HEK293T (cell line): Measurements from ENCODE around the gene TIGIT.

ENCODE experiments used
- CTCF ChIA-PET: fragments of 350-600 bp; formaldehyde crosslinking; extraction: SDS; loops from one replicate; lab custom pipeline; 2021; ENCODE audit warnings: antibody characterized with exemption, inconsistent platforms; lab: Yijun Ruan, JAX
- POLR2A ChIA-PET: fragments of 350-600 bp; formaldehyde crosslinking; extraction: SDS; loops from one replicate; lab custom pipeline; 2020; ENCODE audit warnings: antibody characterized with exemption, inconsistent platforms; lab: Yijun Ruan, JAX
- DNase-seq: peaks from one replicate; pipeline ENCODE4 v3.0.0; 2012; ENCODE audit warnings: mixed read lengths; ENCODE audit errors: extremely low spot score
- ARNT ChIP-seq: fragments of 450-650 bp; IDR thresholded peaks from 2 replicates; pipeline ENCODE4 v1.6.1; 2017; ENCODE audit warnings: mild to moderate bottlenecking
- BHLHE40 ChIP-seq: fragments of 450-650 bp; IDR thresholded peaks from 2 replicates; pipeline ENCODE4 v1.6.1; 2016; ENCODE audit warnings: mild to moderate bottlenecking, moderate library complexity, borderline replicate concordance
- CTBP1 ChIP-seq: fragments of 450-650 bp; IDR thresholded peaks from 2 replicates; pipeline ENCODE4 v1.6.1; 2016; ENCODE audit warnings: borderline replicate concordance
- ELF4 ChIP-seq: fragments of 450-650 bp; IDR thresholded peaks from 2 replicates; pipeline ENCODE4 v1.6.1; 2017; ENCODE audit warnings: antibody characterized with exemption
- FOXA1 ChIP-seq: fragments of 450-650 bp; IDR thresholded peaks from 2 replicates; pipeline ENCODE4 v1.6.1; 2016; ENCODE audit warnings: mild to moderate bottlenecking
- FOXK2 ChIP-seq: fragments of 450-650 bp; IDR thresholded peaks from 2 replicates; pipeline ENCODE4 v1.6.1; 2016; ENCODE audit warnings: mild to moderate bottlenecking
- FOXM1 ChIP-seq: fragments of 450-650 bp; IDR thresholded peaks from 2 replicates; pipeline ENCODE4 v1.6.1; 2017; ENCODE audit warnings: mild to moderate bottlenecking, borderline replicate concordance
- HDGF ChIP-seq: fragments of 450-650 bp; IDR thresholded peaks from 2 replicates; pipeline ENCODE4 v1.6.1; 2017; ENCODE audit warnings: antibody characterized with exemption, borderline replicate concordance
- L3MBTL2 ChIP-seq: fragments of 450-650 bp; conservative IDR thresholded peaks from 2 replicates; pipeline ENCODE4 v1.6.1; 2016; ENCODE audit warnings: mild to moderate bottlenecking
- LEF1 ChIP-seq: fragments of 450-650 bp; IDR thresholded peaks from 2 replicates; pipeline ENCODE4 v1.6.1; 2017; ENCODE audit warnings: mild to moderate bottlenecking, borderline replicate concordance
- NFRKB ChIP-seq: fragments of 450-650 bp; IDR thresholded peaks from 2 replicates; pipeline ENCODE4 v1.6.1; 2016; ENCODE audit warnings: mild to moderate bottlenecking, moderate library complexity
- SP1 ChIP-seq: fragments of 450-650 bp; IDR thresholded peaks from 2 replicates; pipeline ENCODE4 v1.6.1; 2017
- SUZ12 ChIP-seq: fragments of 450-650 bp; IDR thresholded peaks from 2 replicates; pipeline ENCODE4 v1.6.1; 2016; ENCODE audit warnings: mild to moderate bottlenecking
- TARDBP ChIP-seq: fragments of 450-650 bp; IDR thresholded peaks from 2 replicates; pipeline ENCODE4 v1.6.1; 2016
- ZNF384 ChIP-seq: fragments of 450-650 bp; IDR thresholded peaks from 2 replicates; pipeline ENCODE4 v1.6.1; 2016
- TF ChIP-seq, protein P1 (sequence below): fragments of 450-650 bp; IDR thresholded peaks from 2 replicates; pipeline ENCODE4 v1.6.1; 2016

Gene TIGIT

DNA sequence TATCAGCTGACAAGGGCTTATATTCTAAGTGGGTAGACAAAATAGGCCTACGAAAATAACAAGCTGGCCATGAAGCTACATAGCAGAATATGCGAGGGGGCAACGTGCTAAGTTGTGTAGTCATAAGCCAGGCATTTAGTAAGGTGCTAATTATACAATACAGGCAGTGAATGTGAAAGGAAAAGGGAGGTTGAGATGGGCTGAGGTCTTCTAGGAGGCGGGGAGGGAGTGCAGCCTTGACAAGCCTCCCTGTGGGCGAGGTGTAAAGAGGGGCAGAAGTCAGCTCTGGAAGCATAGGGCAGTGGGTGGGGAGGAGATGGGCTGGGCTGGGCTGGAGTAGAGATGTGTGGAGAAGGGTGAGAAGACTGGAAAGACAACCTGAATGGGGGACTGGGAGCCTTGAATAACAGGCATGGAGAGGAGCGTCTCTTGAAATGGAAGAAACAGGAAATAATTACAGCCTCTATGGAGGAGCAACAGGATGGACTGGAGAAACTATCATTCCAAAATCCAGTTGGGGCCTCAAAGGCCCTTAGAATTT, 1.2 kb downstream of the TIGIT start:
- ChIA-PET CTCF (no interaction called here), POLR2A (no interaction called here)
- no peak for DNase-seq
- TF ChIP-seq ZNF384 (no peak), FOXA1 (no peak), TARDBP (no peak), SUZ12 (no peak), NFRKB (no peak), ELF4 (no peak), FOXM1 (no peak), HDGF (no peak), ARNT (no peak), SP1 (no peak), FOXK2 (no peak), L3MBTL2 (no peak), LEF1 (no peak), CTBP1 (no peak)
- TF ChIP-seq, protein P1, sequence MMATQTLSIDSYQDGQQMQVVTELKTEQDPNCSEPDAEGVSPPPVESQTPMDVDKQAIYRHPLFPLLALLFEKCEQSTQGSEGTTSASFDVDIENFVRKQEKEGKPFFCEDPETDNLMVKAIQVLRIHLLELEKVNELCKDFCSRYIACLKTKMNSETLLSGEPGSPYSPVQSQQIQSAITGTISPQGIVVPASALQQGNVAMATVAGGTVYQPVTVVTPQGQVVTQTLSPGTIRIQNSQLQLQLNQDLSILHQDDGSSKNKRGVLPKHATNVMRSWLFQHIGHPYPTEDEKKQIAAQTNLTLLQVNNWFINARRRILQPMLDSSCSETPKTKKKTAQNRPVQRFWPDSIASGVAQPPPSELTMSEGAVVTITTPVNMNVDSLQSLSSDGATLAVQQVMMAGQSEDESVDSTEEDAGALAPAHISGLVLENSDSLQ: no peak

DNA sequence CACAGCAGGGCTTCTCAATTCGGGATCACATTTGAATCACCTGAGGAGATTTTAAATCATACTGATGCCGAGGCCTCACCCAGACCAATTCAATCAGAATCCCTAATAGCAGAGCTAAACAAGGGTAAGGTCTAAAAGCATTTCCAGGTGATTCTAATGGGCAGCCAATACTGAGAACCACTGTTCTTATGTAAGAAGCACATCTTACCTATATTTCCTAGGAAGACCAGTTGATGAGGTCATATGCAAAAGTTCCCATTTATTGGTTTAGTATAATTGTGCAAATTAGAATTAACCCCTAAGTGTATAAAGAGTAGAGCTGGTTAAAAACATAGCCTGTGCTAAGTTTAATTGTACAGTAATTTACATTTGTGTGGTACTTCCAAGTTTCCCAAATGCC, 2.1 kb downstream of the TIGIT start:
- no peak for DNase-seq
- ChIA-PET CTCF (no interaction called here), POLR2A (no interaction called here)
- TF ChIP-seq NFRKB (no peak), ARNT (no peak), ZNF384 (no peak), SUZ12 (no peak), SP1 (no peak)
- TF ChIP-seq, protein P1: no peak

DNA sequence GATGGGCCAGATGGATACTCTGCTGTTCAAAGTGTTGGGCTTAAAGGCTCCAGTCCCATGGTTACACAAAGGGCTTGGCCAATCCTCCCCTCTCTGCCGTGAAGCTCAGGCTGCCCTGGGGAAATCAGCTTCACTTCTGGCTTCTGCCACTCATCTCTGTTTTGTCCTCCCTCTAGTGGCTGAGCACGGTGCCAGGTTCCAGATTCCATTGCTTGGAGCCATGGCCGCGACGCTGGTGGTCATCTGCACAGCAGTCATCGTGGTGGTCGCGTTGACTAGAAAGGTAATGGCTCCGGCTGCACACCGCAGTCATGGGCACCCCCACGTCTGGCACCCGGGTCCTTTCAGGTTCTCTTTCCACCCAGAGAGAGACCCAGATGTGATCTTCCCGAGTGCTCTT, 5.6 kb downstream of the TIGIT start:
- peak; percentile 71 for DNase-seq
- POLR2A ChIA-PET: no interaction called here
- TF ChIP-seq, protein P1: peak; percentile 68
- TF ChIP-seq FOXM1: no peak
- no peak for TF ChIP-seq L3MBTL2
- TF ChIP-seq FOXK2: no peak
- no peak for TF ChIP-seq ARNT
- no peak for TF ChIP-seq ZNF384
- no peak for TF ChIP-seq ELF4
- no peak for TF ChIP-seq TARDBP
- TF ChIP-seq HDGF: no peak
- CTCF ChIA-PET: interaction anchor here (0.6 to 1.2 kb wide), 2 partner anchors 8 to 14 kb away, joined by 3 read pairs; no protein-coding TSS in a partner anchor

DNA sequence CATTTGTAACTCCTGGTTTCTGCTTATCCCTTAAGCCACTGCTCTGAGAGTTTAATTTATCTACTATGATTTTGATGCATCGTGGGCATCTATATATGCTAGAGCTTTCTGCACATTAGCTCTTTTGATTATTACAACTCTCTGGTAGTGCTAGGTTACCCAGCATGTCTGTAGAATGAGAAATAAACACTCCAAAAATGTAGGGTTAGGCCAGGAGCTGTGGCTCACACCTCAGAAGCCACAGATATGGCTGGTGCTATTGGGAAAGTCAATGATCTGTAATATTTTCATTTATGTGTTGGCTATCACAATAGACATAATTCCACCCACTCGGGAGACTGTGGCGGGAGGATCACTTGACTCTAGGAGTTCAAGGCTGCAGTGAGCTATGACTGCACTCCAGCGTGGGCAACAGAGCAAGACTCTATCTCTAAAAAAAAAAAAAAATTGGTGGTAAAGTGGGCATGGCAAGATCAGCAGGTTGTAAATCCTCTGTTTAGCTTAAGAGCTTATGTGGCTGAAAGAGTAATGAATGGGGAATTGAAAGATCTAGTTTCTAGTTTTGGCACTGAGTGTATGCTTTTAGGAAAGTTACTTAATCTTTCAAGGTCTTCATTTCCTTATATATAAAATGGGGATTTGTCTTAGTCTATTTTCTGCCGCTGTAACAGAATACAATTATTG, 6.3 kb downstream of the TIGIT start:
- DNase-seq: no peak
- POLR2A ChIA-PET: no interaction called here
- TF ChIP-seq FOXM1: no peak
- TF ChIP-seq, protein P1: no peak
- TF ChIP-seq TARDBP: no peak
- TF ChIP-seq L3MBTL2: no peak
- no peak for TF ChIP-seq LEF1
- TF ChIP-seq FOXK2: no peak
- no peak for TF ChIP-seq SP1
- CTCF ChIA-PET: interaction anchor here (0.7 to 1.2 kb wide), 3 partner anchors 9 to 186 kb away, joined by 3 to 4 read pairs (median 3); no protein-coding TSS in a partner anchor

DNA sequence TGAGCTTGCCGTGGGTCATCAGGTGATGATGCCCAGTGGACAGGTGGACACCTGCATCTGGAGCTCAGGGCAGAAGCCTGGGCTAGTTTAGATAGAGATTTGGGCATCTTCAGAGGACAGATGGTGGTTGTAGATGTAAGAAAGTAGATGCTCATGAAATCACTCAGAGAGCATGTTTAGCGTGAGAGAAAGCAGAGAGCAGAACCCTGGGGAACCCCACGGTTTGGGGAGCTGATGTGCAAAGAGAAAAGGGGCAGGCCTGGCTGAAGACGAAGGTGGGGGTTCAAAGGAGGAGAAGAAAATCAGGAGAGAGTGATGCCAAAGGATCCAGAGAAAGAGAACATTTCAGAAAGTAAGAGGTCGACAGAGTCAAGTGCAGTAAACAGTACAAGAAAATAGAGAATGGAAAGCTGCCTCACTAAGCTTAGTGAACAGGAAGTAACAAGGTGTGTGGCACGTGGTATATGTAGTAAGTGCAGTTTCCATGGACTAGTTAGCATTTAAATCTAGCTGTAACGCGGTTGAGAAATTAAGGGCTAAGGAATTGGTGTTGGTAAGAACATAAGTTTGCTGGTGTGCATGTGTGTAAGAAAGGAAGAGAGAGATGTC, 13.5 kb downstream of the TIGIT start:
- DNase-seq: no peak
- TF ChIP-seq CTBP1: no peak
- TF ChIP-seq, protein P1: no peak
- TF ChIP-seq SP1: no peak
- no peak for TF ChIP-seq FOXK2
- TF ChIP-seq ELF4: no peak
- TF ChIP-seq NFRKB: no peak
- no peak for TF ChIP-seq FOXA1
- TF ChIP-seq TARDBP: no peak
- TF ChIP-seq BHLHE40: no peak
- CTCF ChIA-PET: no interaction called here
- POLR2A ChIA-PET: no interaction called here
